SK-N-SH (cell line): ENCODE measurements around the gene DBH. TPM values are rescaled to one million over a fixed set of nuclear protein-coding genes. Genes with fewer than 3 reads are reported as not detected.

Experiments
- CTCF ChIA-PET: fragments of 300-600, 350-600 bp; formaldehyde crosslinking; extraction: SDS; loops from one replicate; lab custom pipeline; 2021; lab: Yijun Ruan, JAX
- POLR2A ChIA-PET: fragments of 350-600 bp; sonication (Branson Sonifier 250); formaldehyde crosslinking; extraction: SDS; loops from one replicate; lab custom pipeline; 2020; ENCODE audit warnings: antibody characterized with exemption, inconsistent platforms; lab: Yijun Ruan, JAX
- DNase-seq: peaks from one replicate; pipeline ENCODE4 v3.0.0; 2012
- H2AFZ ChIP-seq: fragments of 200-600 bp; sonication (generic); 2 replicates; pipeline ENCODE4 v1.8.1; 2016; ENCODE audit warnings: antibody characterized with exemption, mild to moderate bottlenecking, low read depth
- H3F3A ChIP-seq: fragments of 200-600 bp; sonication (generic); replicated peaks from 2 replicates; pipeline ENCODE3; 2016; ENCODE audit warnings: antibody characterized with exemption, mild to moderate bottlenecking; ENCODE audit not compliant: insufficient read depth
- H3K27ac ChIP-seq, 2 experiments: fragments of 200-500 bp in 1 of 2; fragments of 200-600 bp in 1 of 2; sonication (Bioruptor generic) in 1 of 2; sonication (generic), shearing (Covaris generic) in 1 of 2; 2 replicates each; pipeline versions ENCODE4 v1.5.1 to v1.6.1; 2014 to 2016; ENCODE audit warnings: low read depth in 2 of 2, inconsistent platforms in 1 of 2, low read length in 1 of 2, mild to moderate bottlenecking in 1 of 2, mixed read lengths in 1 of 2
- H3K27me3 ChIP-seq: fragments of 200-600 bp; sonication (generic), shearing (Covaris generic); 2 replicates; pipeline ENCODE4 v1.6.1; 2016; ENCODE audit warnings: mixed run types; ENCODE audit not compliant: insufficient read depth
- H3K36me3 ChIP-seq, 2 experiments: fragments of 200-500 bp in 1 of 2; fragments of 200-600 bp in 1 of 2; sonication (Bioruptor generic) in 1 of 2; sonication (generic) in 1 of 2; replicated peaks in 1 of 2; 2 replicates each; pipeline versions ENCODE3 to v1.5.1; 2014 to 2016; ENCODE audit warnings: low read length in 1 of 2, mild to moderate bottlenecking in 1 of 2; ENCODE audit not compliant: insufficient read depth in 2 of 2, control insufficient read depth in 1 of 2
- H3K4me1 ChIP-seq, 2 experiments: fragments of 200-500 bp in 1 of 2; fragments of 200-600 bp in 1 of 2; sonication (Bioruptor generic) in 1 of 2; sonication (generic), shearing (Covaris generic) in 1 of 2; 2 replicates each; pipeline versions ENCODE4 v1.5.1 to v1.6.1; 2014 to 2016; ENCODE audit warnings: low read depth in 1 of 2, low read length in 1 of 2, mixed run types in 1 of 2; ENCODE audit not compliant: insufficient read depth in 2 of 2, control insufficient read depth in 1 of 2
- H3K4me2 ChIP-seq: fragments of 200-600 bp; sonication (generic), shearing (Covaris generic); 2 replicates; pipeline ENCODE4 v1.6.1; 2017; ENCODE audit warnings: mixed run types
- H3K4me3 ChIP-seq, 2 experiments: fragments of 200-500 bp in 1 of 2; fragments of 200-600 bp in 1 of 2; sonication (Bioruptor generic) in 1 of 2; sonication (generic), shearing (Covaris generic) in 1 of 2; 2 replicates each; pipeline versions ENCODE4 v1.5.1 to v1.8.1; 2014 to 2016; ENCODE audit warnings: low read depth in 2 of 2, inconsistent platforms in 1 of 2, low read length in 1 of 2, mild to moderate bottlenecking in 1 of 2, mixed read lengths in 1 of 2, moderate library complexity in 1 of 2
- H3K79me2 ChIP-seq: fragments of 200-600 bp; sonication (generic); 2 replicates; pipeline ENCODE4 v1.8.1; 2017; ENCODE audit warnings: mild to moderate bottlenecking; ENCODE audit not compliant: insufficient read depth
- H3K9ac ChIP-seq: fragments of 200-600 bp; sonication (generic); 2 replicates; pipeline ENCODE4 v1.6.1; 2017; ENCODE audit warnings: mixed run types
- H3K9me2 ChIP-seq: fragments of 200-600 bp; sonication (generic); 2 replicates; pipeline ENCODE4 v1.6.1; 2017; ENCODE audit warnings: mixed run types
- H3K9me3 ChIP-seq: fragments of 200-600 bp; sonication (generic); 2 replicates; pipeline ENCODE4 v1.6.1; 2017; ENCODE audit warnings: mixed run types, mild to moderate bottlenecking, moderate library complexity
- H4K20me1 ChIP-seq: fragments of 200-600 bp; sonication (generic); 2 replicates; pipeline ENCODE4 v1.6.1; 2017; ENCODE audit warnings: mild to moderate bottlenecking, mixed run types; ENCODE audit not compliant: insufficient read depth
- ELF1 ChIP-seq: IDR thresholded peaks from 2 replicates; pipeline ENCODE4 v1.4.0; 2012
- EP300 ChIP-seq, 2 experiments: IDR thresholded peaks; 2 replicates each; pipeline versions ENCODE4 v1.4.0 to v1.6.1; 2012; ENCODE audit warnings: borderline replicate concordance in 1 of 2, low read depth in 1 of 2, low read length in 1 of 2
- EZH2phosphoT487 ChIP-seq: fragments of 200-600 bp; sonication (generic); IDR thresholded peaks from 2 replicates; pipeline ENCODE4 v1.6.1; 2017; ENCODE audit warnings: low read depth, mixed run types, mild to moderate bottlenecking, antibody characterized with exemption, moderate library complexity, borderline replicate concordance
- FOXJ3 ChIP-seq: sonication (generic); formaldehyde crosslinking; IDR thresholded peaks from 2 replicates; pipeline ENCODE4 v1.5.1; 2020; ENCODE audit warnings: mild to moderate bottlenecking, missing genetic modification reagents
- GATA2 ChIP-seq: sonication (generic); formaldehyde crosslinking; IDR thresholded peaks from 2 replicates; pipeline ENCODE4 v1.5.0; 2020; ENCODE audit warnings: mild to moderate bottlenecking, missing genetic modification reagents
- POLR2AphosphoS5 ChIP-seq: IDR thresholded peaks from 2 replicates; pipeline ENCODE4 v1.6.1; 2012; ENCODE audit warnings: low read depth, low read length
- RAD21 ChIP-seq: IDR thresholded peaks from 2 replicates; pipeline ENCODE4 v1.6.1; 2012; ENCODE audit warnings: mild to moderate bottlenecking, low read length
- RCOR1 ChIP-seq: fragments of 150-350 bp; IDR thresholded peaks from 2 replicates; pipeline ENCODE4 v1.6.1; 2017; ENCODE audit warnings: antibody characterized with exemption, low read length
- RFX5 ChIP-seq: IDR thresholded peaks from 2 replicates; pipeline ENCODE4 v1.6.1; 2012; ENCODE audit warnings: mild to moderate bottlenecking, improper control_type of control experiment, low read length
- RXRA ChIP-seq: IDR thresholded peaks from 2 replicates; pipeline ENCODE4 v1.4.0; 2012; ENCODE audit warnings: low read depth, mild to moderate bottlenecking, borderline replicate concordance
- SIN3A ChIP-seq: IDR thresholded peaks from 2 replicates; pipeline ENCODE4 v1.6.1; 2012; ENCODE audit warnings: low read depth, mild to moderate bottlenecking, low read length, moderate library complexity, borderline replicate concordance
- SMC3 ChIP-seq: IDR thresholded peaks from 2 replicates; pipeline ENCODE4 v1.6.1; 2012; ENCODE audit warnings: low read depth, low read length, improper control_type of control experiment
- TCF12 ChIP-seq: IDR thresholded peaks from 2 replicates; pipeline ENCODE4 v1.4.0; 2012
- YY1 ChIP-seq: IDR thresholded peaks from 2 replicates; pipeline ENCODE4 v1.4.0; 2012; ENCODE audit warnings: low read depth, mild to moderate bottlenecking
- WGBS: methylation state at CpG from one replicate; pipeline ENCODE4 v1.1.6; 2017; ENCODE audit warnings: low lambda C conversion rate; 5-methylcytosine and 5-hydroxymethylcytosine counted together
- polyA plus RNA-seq, 3 experiments: library from polyadenylated mRNA; depleted of rRNA; stranded (reverse); fragments of >200 nt; gene quantifications; 2 replicates each; pipeline ENCODE4 v1.2.3, GENCODE V29; 2012
- TF ChIP-seq, protein P1 (sequence below): IDR thresholded peaks from 2 replicates; pipeline ENCODE4 v1.4.0; 2012; ENCODE audit warnings: low read depth, borderline replicate concordance
- TF ChIP-seq, protein P2 (sequence below): IDR thresholded peaks from 2 replicates; pipeline ENCODE4 v1.4.0; 2012; ENCODE audit warnings: low read depth, borderline replicate concordance
- TF ChIP-seq, protein P3 (sequence below): IDR thresholded peaks from 2 replicates; pipeline ENCODE4; 2012
- TF ChIP-seq, protein P4 (sequence below): fragments of 150-350 bp; IDR thresholded peaks from 2 replicates; pipeline ENCODE4 v1.6.1; 2017; ENCODE audit warnings: antibody characterized with exemption, low read length, low read depth, borderline replicate concordance
- TF ChIP-seq, protein P5 (sequence below): fragments of 200-600 bp; sonication (generic); IDR thresholded peaks from 2 replicates; pipeline ENCODE4 v1.6.1; 2017; ENCODE audit warnings: antibody characterized with exemption, mild to moderate bottlenecking, moderate library complexity

The DBH gene
- polyA plus RNA-seq, 1 of the 3 experiments (the other 2 are of a cell fraction): 0.92 TPM

DNA sequence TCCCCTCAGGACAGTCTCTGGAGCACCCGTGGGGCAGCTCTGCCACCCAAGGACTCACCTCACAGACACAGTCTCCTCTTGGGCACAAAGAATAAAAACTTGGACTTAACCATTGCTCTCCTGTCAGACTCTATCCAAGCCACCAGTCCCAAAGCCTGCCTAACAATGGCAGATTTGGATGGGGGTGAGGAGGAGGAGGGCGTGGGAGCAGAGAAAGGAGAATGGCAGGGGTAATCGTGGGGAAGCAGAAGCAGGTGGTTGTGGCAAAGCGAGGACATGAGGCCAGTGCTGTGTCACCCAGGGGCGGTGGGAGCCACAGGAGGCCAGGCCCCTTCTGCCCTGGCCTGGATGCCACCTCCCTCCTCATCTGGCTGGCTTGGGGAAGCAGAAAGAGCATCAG, 21.5 kb upstream of the DBH start (continued):
- TF ChIP-seq SIN3A (no peak), EP300 (IDR thresholded peaks at IDR 0.05; ENCODE audit: borderline replicate concordance in 1 of 2, low read depth in 1 of 2, low read length in 1 of 2) (no peak), YY1 (no peak)
- TF ChIP-seq, all 33 proteins: peak for 0

DNA sequence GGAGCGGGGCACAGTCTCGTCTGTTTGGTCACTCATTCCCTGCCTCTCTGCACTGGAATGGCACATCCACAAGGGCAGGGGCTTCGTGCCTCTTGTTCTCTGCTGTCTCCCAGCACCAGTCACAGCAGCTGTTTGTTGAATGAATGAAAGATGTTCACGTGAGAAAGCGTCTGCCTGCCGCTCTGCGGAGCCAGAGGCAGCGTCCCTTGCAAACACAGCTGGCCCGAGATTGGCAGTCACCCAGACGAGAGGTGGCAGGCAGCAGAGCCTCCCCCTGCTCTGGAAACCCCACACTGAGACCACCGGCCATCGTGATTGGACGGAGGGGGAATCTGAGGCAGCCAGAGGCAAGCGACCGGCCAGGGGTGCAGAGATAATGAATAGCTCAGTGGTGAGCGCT, 21.0 kb upstream of the DBH start:
- H3K79me2 ChIP-seq: no peaks in the 10 kb centered on the region
- no peak for TF ChIP-seq TCF12
- TF ChIP-seq ELF1: no peak
- TF ChIP-seq GATA2 (CRISPR knock-in tag): no peak
- no peak for TF ChIP-seq RFX5
- ChIA-PET POLR2A (interaction anchor here (0.9 to 18.3 kb wide), 2 partner anchors 22 to 81 kb away, joined by 4 to 261 read pairs; partner anchors contain the start of genes ADAMTSL2 and DBH), CTCF (interaction anchor here (0.8 to 2.1 kb wide), 2 partner anchors 8 to 19 kb away, joined by 3 to 4 read pairs; no protein-coding TSS in a partner anchor)
- H3K4me2 ChIP-seq: no peak overlapping the region
- H2AFZ ChIP-seq: no peak overlapping the region
- WGBS: 27% methylated on average over 3 of the region's 16 CpGs
- no peak overlapping the region for H3K4me3 ChIP-seq
- H3K27me3 ChIP-seq: peaks cover 9% of the 10 kb centered on the region; the same call in 1 of the 2 replicates
- peaks cover 0 to 41% of the 10 kb centered on the region in 2 experiments; a peak in 1 of 4 replicates for H3K4me1 ChIP-seq
- H3K9me3 ChIP-seq: no peaks in the 10 kb centered on the region
- H3K9me2 ChIP-seq: no peaks in the 10 kb centered on the region
- DNase-seq: peak; percentile 74
- H3K36me3 ChIP-seq: no peaks in the 10 kb centered on the region
- no peaks in the 10 kb centered on the region for H3F3A ChIP-seq
- no peak overlapping the region; a peak in 1 of 4 replicates for H3K27ac ChIP-seq
- no peaks in the 10 kb centered on the region for H4K20me1 ChIP-seq
- no peak overlapping the region for H3K9ac ChIP-seq

DNA sequence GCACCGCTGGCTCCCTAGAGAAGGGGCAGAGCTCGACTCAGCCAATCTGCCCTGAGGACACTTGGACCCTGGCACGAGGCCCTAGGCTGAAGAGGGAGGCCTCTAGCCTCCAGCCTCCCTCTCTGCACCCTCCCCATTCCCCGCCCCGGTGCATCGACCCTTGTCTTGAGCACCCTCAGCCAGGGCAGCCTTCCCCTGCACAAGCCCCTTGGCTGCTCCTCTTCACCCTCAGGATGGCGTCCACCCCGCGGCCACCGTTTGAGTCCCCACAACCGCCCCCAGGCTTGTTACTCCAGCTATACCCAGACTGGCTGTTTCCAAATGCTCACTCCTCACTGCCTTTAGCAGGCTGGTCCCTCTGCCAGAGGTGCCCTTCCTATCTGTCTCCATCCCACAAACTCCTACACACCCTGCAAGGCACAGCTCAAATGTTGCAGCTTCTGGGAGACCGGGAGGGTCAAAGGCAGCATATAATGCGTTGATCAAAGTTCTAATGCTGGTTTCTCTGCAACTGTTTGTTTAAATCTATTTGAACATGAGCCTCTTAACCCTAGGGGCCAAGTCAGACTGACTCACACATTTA, 20.5 kb upstream of the DBH start:
- Histone ChIP-seq H3K79me2 (no peaks in the 10 kb centered on the region), H3K36me3 (no peaks in the 10 kb centered on the region), H4K20me1 (no peaks in the 10 kb centered on the region), H3K9ac (no peak overlapping the region), H3K4me2 (no peak overlapping the region), H3K4me1 (peaks cover 0 to 37% of the 10 kb centered on the region in 2 experiments; a peak in 1 of 4 replicates), H3K27ac (no peak overlapping the region), H3K4me3 (no peak overlapping the region), H3K9me3 (no peaks in the 10 kb centered on the region), H3K9me2 (no peaks in the 10 kb centered on the region), H3F3A (no peaks in the 10 kb centered on the region), H3K27me3 (peaks cover 9% of the 10 kb centered on the region; the same call in 1 of the 2 replicates), H2AFZ (no peak overlapping the region)
- ChIA-PET POLR2A (interaction anchor here (0.9 to 18.3 kb wide), 2 partner anchors 22 to 82 kb away, joined by 4 to 261 read pairs; partner anchors contain the start of genes ADAMTSL2 and DBH), CTCF (interaction anchor here (0.8 to 2.1 kb wide), 3 partner anchors 8 to 25 kb away, joined by 3 to 4 read pairs (median 3); no protein-coding TSS in a partner anchor)
- no peak for DNase-seq
- 75% methylated on average over 10 of the region's 13 CpGs for WGBS
- TF ChIP-seq RAD21: no peak
- TF ChIP-seq, protein P1, sequence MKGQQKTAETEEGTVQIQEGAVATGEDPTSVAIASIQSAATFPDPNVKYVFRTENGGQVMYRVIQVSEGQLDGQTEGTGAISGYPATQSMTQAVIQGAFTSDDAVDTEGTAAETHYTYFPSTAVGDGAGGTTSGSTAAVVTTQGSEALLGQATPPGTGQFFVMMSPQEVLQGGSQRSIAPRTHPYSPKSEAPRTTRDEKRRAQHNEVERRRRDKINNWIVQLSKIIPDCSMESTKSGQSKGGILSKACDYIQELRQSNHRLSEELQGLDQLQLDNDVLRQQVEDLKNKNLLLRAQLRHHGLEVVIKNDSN: no peak
- no peak for TF ChIP-seq GATA2 (CRISPR knock-in tag)
- no peak for TF ChIP-seq EZH2phosphoT487
- TF ChIP-seq YY1: no peak
- TF ChIP-seq, protein P2, sequence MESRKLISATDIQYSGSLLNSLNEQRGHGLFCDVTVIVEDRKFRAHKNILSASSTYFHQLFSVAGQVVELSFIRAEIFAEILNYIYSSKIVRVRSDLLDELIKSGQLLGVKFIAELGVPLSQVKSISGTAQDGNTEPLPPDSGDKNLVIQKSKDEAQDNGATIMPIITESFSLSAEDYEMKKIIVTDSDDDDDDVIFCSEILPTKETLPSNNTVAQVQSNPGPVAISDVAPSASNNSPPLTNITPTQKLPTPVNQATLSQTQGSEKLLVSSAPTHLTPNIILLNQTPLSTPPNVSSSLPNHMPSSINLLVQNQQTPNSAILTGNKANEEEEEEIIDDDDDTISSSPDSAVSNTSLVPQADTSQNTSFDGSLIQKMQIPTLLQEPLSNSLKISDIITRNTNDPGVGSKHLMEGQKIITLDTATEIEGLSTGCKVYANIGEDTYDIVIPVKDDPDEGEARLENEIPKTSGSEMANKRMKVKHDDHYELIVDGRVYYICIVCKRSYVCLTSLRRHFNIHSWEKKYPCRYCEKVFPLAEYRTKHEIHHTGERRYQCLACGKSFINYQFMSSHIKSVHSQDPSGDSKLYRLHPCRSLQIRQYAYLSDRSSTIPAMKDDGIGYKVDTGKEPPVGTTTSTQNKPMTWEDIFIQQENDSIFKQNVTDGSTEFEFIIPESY: no peak
- TF ChIP-seq, protein P3, sequence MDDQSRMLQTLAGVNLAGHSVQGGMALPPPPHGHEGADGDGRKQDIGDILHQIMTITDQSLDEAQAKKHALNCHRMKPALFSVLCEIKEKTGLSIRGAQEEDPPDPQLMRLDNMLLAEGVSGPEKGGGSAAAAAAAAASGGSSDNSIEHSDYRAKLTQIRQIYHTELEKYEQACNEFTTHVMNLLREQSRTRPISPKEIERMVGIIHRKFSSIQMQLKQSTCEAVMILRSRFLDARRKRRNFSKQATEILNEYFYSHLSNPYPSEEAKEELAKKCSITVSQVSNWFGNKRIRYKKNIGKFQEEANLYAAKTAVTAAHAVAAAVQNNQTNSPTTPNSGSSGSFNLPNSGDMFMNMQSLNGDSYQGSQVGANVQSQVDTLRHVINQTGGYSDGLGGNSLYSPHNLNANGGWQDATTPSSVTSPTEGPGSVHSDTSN: no peak
- TF ChIP-seq, protein P4, sequence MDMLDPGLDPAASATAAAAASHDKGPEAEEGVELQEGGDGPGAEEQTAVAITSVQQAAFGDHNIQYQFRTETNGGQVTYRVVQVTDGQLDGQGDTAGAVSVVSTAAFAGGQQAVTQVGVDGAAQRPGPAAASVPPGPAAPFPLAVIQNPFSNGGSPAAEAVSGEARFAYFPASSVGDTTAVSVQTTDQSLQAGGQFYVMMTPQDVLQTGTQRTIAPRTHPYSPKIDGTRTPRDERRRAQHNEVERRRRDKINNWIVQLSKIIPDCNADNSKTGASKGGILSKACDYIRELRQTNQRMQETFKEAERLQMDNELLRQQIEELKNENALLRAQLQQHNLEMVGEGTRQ: no peak
- TF ChIP-seq FOXJ3 (CRISPR knock-in tag): no peak
- TF ChIP-seq ELF1: no peak
- no peak for TF ChIP-seq SMC3
- TF ChIP-seq POLR2AphosphoS5: no peak
- TF ChIP-seq RCOR1: no peak
- TF ChIP-seq, protein P5, sequence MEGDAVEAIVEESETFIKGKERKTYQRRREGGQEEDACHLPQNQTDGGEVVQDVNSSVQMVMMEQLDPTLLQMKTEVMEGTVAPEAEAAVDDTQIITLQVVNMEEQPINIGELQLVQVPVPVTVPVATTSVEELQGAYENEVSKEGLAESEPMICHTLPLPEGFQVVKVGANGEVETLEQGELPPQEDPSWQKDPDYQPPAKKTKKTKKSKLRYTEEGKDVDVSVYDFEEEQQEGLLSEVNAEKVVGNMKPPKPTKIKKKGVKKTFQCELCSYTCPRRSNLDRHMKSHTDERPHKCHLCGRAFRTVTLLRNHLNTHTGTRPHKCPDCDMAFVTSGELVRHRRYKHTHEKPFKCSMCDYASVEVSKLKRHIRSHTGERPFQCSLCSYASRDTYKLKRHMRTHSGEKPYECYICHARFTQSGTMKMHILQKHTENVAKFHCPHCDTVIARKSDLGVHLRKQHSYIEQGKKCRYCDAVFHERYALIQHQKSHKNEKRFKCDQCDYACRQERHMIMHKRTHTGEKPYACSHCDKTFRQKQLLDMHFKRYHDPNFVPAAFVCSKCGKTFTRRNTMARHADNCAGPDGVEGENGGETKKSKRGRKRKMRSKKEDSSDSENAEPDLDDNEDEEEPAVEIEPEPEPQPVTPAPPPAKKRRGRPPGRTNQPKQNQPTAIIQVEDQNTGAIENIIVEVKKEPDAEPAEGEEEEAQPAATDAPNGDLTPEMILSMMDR: no peak
- TF ChIP-seq RXRA: no peak
